Mucosa of gallbladder (tissue), 1 donor: ENCODE results near the gene CIITA. TPM values are rescaled to one million over a fixed set of nuclear protein-coding genes. Genes with fewer than 3 reads are reported as not detected.
"Not testable (repeated sequence)": the region's sequence is repeated elsewhere in the genome, so short reads cannot be mapped to it uniquely, and the experiment has no call there.

ENCODE experiments used
- DNase-seq: peaks from one replicate; pipeline ENCODE4 v3.0.0-alpha.2; 2020; ENCODE audit warnings: low spot score
- total RNA-seq: library from RNA; stranded (reverse); gene quantifications from one replicate; pipeline ENCODE4 v1.2.1, GENCODE V29; 2021
- donor health status: DM: no; HTN: no; CAD: no.

Gene CIITA
- total RNA-seq, 1 donor from 2014 or later, result 26.9 TPM

DNA sequence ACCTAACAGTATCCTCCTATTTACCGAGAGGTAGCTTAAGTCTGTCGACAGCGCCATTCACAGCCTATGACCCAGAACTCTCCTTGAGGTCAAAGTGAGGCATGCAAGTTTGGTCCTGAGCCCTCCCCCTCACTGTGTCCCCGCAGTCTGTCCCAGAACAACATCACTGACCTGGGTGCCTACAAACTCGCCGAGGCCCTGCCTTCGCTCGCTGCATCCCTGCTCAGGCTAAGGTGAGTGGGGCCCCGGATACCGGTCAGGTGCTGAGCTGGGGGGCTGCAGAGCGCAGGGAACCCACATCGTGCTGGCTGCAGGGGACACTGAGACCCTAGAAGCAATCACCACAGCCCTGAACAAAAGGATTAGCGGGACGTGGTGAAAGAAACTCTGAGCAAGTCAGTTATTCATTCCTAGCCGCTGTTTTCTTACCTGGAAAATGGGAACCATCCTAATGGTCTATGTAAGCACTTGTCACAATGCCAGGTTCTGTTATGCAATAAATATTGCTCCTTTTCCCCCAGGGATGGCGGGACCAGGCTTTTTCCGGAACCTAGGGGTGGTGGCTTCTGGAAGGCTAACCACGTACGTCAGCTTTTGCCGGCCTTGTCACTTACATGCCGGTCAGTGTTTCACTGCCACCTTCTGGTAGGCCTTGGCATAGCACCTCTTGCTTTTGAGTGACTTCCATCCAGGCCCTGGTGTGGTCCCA, 41.4 kb downstream of the CIITA start:
- DNase-seq, result peak; percentile 95

DNA sequence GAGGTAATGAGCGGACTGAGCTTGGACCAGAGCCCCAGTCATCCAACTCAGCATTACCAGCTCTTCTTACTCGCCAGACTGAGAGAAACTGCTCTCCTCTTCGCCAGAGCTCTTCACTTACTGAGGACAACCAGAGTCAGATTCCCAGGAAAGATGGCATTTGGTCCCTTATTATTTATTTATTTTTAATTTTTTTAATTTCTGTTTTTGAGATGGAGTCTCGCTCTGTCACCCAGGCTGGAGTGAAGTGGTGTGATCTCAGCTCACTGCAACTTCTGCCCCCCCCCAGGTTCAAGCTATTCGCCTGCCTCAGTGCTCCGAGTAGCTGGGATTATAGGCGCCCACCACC, 42.0 kb downstream of the CIITA start:
- no peak for DNase-seq

DNA sequence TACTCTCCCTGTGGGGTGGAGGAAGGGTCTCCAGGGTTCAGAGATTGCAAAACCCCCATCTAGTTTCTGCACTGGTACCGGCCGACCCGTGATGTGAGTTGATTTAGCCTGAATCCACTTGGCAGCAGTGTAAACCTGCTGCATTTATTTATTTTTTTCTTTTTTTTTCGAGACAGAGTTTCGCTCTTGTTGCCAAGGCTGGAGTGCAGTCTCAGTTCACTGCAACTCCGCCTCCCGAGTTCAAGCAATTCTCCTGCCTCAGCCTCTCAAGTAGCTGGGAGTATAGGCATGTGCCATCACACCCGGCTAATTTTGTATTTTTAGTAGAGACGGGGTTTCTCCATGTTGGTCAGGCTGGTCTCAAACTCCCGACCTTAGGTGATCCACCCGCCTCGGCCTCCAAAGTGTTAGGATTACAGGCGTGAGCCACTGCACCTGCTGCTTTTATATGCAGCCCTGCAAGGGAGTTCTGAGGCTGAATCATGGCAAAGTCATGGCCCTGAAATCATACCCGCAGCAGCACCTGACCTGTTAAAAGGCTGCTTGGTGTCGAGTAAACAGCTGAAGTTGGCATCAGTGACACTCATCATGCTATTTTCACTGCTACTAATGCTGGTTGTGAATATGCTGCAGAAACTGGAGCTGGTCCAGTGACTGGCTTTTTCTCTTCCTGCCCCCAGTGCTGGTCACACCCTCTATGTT, 43.9 kb downstream of the CIITA start:
- DNase-seq, result no peak

DNA sequence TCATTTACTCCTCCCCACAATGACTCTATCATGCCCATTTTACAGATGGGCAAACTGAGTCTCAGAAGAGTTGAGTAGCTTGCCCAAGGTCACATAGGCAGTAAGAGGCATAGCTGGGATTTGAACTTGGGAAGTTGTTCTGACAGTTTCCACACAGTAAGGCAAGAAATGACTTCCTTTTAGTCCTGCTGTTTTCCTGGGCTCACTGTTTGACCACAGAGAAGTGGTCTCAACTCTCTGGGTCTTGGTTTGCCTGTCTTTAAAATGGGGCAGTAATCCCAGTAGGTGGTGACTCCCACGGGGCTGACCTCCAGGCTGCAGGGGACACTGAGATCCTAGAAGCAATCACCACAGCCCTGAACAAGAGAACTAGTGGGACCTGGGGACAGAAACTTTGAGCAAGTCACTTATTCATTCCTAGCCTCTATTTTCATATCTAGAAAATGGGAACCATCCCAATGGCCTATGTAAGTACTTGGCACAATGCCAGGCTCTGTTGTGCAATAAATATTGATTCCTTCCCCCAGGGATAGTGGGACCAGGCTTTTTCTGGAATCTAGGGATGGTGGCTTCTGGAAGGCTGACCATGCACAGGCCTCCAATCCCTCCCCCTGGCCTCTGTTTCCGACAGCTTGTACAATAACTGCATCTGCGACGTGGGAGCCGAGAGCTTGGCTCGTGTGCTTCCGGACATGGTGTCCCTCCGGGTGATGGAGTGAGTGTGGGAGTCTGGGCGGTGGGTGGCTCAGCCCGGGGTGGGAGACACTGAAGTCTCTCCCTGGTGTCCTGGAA, 44.7 kb downstream of the CIITA start:
- DNase-seq, result no peak

DNA sequence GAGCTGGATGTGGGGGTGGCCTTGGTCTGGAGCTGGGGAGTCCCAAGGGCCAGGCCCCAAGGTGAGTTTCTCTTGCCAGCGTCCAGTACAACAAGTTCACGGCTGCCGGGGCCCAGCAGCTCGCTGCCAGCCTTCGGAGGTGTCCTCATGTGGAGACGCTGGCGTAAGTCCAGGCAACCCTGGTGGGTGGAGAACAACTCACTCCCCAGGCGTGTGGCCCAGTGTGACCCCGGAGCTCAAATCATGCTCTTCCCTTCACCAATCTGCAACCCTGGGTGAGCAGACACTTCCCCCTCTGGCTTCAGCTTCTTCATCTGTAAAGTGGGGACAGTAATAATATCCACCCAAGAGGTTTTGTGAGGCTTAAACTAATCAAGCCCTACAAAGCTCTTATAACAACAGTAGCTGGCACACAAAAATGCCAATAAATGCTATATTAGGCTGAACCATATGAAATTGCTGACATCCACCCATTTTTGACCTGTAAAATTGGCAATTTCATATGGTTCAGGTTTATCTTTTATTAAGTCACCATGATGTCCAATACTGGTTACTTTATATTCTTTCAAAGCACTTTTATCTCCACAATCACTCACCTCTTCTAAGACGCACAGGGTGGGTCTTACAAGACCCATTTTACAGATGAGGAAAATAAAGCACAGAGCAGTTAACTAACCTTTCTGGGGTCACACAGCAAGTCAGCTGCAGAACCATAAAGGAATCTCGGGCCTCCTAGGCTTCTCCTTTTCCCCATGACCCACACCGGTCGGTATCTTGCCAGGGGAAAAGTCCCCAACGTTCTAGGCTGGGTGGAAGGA, 45.5 kb downstream of the CIITA start:
- no peak for DNase-seq

DNA sequence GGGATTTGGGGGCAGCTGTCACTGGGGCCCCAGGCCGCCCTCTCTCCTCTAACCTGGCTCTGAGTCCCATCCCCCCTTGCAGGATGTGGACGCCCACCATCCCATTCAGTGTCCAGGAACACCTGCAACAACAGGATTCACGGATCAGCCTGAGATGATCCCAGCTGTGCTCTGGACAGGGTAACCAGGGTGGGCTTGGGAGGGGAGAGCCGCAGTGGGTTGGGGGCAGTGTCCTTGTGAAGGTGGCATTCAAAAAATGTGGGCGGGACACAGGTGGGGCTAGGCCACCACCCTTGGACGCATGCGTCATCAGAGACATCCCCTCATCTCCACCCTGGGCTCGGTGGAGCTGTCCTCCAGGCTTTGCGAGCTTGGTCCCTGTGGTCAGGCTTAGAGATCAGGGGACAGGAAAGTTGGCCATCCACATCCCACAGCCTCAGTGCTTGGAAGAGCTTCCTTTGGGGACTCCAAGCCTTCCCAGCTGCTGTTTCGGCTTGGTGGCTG, 46.2 kb downstream of the CIITA start:
- no peak for DNase-seq

DNA sequence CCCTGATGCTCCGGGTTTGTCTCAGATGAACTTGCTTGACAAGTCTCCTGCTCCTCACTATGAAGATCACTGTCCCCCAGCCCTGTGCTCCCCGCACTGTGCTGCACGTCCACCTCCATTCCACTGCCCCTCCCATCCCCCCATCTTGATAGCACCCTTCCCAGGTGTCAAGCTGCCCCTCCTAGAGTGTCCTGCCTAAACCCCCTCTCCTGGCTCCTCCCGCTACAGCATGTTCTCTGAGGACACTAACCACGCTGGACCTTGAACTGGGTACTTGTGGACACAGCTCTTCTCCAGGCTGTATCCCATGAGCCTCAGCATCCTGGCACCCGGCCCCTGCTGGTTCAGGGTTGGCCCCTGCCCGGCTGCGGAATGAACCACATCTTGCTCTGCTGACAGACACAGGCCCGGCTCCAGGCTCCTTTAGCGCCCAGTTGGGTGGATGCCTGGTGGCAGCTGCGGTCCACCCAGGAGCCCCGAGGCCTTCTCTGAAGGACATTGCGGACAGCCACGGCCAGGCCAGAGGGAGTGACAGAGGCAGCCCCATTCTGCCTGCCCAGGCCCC, 46.7 kb downstream of the CIITA start:
- DNase-seq, result peak; percentile 64

DNA sequence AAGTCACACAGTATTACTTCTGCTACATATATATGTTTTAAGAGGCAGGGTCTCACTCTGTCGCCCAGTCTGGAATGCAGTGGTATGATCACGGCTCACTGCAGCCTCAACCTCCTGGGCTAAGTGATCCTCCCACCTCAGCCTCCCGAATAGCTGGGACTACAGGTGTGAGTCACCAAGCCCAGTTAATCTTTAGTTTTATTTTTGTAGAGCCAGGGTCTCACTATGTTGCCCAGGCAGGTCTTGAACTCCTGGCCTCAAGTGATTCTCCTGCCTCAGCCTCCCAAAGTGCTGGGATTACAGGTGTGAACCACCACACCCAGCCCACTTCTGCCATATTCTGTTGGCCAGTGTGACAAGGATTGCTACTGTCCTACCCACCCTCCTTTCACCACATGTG, 48.3 kb downstream of the CIITA start:
- not testable (repeated sequence) for DNase-seq

DNA sequence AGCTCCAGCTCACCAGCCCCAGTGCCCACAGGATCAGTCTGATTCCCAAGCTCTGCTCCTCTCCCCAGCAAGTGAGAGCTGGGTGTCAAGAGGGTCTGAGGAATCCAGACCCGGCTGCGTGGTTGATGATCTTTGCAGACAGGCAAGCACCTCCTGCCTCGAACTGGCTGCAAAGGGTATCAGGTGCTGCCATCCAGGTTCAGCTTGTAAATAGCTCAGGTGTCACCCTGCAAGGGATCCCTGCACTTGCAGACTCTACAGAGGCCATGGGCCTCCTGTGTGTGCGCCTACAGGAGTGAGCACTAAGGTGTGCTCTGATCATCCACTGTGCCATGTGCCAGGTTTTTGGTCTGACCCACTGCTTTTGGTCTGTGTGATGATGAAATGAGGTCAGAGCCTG, 49.1 kb downstream of the CIITA start:
- DNase-seq, result no peak

DNA sequence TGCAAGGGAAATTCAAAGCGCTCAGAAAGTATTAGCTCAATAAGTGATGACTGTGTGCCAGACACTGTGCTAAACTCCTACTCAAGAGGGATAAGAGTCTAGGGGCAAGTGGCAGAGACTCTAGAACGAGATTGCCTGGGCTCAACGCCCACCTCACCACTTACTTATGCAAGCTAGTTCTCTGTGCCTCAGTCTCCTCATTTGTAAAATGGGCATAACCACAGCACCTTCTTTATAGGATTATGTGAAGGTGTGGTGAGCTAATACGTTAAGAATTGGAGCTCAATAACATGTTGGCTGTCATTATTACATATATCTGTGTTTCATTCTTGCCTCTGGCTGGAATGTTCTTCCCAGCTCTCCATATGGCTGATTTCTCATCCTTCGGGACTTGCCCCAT, 49.9 kb downstream of the CIITA start:
- no peak for DNase-seq

DNA sequence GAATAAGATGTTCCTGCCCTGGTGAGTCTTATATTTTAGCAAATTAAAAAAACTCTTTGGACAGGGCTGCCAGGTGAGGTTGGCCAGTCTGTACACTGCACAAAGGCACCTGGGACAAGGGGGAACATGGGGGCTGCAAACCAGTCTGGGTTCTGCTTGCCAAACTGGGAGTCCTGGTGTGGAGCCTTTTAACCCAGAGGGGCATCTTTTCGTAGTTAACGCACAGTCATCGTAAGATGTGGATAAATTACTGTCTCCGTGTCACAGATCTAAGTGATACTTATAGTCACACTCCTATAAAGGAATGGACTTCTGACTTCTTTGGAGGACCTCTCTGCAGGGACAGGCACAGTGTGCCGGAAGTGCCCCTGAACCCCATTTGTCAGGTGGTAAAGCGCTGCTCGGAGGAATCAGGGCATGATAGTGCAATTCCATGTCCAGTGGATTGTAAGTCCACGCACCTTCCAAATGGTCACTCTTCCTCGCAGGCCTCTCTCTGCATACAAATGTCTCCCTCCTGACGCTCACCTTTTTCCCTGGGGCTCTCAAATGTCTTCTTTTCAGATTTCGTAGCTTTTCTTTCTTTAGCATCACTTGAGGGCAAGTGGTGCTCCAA, 50.6 kb downstream of the CIITA start:
- DNase-seq, result no peak

DNA sequence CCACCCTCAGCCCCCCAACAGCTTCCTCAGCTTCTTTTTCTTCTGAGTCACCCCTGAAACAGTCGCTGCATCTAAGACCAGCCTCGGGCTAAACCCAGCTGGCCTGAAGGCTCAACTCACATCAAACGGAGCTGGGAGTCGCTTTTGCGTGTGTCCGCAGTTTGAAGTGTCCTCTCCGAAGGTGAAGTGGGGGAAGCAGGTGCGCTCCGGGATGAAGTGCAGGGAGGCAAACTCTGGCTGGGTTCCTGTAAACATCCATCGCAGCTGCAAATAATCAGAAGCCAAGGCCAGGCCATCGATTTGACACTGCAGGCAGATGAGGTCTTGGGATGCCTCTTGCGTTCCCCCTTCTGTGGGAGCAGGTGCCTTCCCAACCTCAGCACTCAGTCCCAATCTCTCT, 52.1 kb downstream of the CIITA start:
- not testable (repeated sequence) for DNase-seq

DNA sequence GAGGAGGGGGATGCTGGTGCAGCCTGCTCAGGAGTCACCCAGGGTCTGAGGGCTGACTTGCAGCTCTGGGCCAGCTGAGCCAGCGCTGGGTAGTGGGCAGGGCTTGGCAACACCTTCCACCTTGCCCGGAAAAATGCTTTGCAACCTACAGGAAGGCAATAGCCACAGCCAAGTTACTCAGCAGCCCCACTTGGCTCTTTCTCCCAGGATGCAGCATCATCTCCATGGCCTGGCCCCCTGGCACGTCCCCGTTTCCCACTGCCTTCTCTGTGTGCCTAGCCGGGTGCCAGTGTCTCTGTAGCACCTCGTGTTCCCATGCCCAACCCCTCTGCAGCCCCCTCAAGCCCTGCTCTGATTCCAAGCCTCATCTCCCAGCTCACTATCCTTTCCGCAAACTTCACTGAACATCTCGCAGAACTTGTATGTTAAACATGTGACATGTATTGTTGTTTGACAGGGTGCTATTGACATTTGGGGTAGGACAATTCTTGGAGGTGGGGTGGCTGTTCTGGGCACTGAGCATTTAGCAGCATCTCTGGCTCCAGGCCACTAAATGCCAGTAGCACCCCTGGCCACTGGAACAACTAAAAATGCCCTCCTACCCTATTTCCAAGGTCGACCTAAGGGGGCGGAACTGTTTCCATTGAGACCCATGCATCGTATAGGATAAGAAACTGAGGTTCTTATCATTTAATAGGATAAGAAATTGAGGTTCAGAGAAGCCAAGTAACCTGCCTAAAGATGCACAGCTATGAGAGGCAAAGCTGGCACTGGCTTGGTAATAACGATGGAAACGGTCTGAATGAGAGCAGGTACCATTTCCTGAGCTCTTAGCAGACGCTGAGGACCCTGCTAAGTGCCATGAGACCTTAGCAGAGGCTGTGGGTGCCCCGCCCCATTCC, 53.1 kb downstream of the CIITA start:
- no peak for DNase-seq

DNA sequence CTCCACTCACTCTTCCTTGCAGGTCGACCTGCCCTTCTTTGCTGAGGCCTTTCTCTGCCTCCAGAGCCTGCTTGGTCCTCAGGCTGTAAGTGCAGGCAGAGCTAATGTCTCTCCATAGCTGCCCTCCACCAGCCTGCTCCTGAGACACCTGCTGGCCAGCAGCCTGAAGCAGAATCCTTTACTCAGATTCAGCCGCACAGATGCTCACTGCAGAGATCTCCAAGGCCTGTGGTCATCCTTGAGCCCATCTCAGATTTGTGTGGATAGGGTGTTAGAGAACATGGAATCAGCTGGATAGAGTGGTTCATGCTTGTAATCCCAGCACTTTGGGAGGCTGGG, 53.7 kb downstream of the CIITA start:
- no peak for DNase-seq

DNA sequence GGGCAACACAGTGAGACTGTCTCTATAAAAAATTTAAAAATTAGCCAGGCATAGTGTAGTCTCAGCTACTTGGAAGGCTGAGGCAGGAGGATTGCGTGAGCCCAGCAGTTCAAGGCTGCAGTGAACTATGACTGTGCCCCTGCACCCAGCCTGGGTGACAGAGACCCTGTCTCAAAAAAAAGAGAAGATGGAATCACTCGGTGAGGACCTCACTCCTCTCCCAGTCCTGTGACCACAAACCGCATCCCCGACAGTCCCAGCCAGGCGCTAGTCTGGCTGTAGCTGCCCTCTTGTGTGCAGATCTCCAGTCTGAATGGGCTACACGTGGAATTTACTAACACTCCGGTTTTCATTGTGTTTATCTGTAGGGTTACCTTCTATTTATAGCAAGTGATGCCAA, 54.1 kb downstream of the CIITA start:
- no peak for DNase-seq

DNA sequence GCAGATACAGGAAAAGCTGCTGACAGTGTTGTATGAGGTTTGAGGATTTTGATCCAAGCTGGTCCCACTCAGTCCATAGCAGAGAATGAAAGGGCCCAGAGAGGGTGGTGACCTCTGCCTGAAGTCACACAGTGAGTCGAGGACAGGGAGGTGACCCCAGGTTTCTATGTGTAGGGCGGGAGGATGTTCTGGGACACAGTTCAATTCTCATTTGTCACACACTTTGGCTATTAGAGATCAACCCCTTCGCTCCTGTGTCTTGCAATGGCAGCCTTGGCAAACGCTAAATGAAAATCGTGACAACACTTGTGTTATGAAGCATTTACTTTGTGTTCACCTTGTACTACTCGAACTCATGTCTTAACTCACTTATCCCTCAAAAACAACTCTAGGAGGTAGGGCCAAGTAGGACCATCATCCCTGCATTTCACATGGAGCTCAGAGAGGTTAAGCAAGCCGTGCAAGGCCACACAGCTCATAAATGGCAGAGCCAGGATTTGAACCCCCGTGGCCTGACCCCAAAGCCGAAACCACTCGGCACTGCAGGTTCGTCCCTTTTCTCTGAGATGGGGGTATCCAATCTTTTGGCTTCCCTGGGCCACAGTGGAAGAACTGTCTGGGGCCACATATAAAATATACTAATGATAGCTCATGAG, 55.1 kb downstream of the CIITA start:
- no peak for DNase-seq

DNA sequence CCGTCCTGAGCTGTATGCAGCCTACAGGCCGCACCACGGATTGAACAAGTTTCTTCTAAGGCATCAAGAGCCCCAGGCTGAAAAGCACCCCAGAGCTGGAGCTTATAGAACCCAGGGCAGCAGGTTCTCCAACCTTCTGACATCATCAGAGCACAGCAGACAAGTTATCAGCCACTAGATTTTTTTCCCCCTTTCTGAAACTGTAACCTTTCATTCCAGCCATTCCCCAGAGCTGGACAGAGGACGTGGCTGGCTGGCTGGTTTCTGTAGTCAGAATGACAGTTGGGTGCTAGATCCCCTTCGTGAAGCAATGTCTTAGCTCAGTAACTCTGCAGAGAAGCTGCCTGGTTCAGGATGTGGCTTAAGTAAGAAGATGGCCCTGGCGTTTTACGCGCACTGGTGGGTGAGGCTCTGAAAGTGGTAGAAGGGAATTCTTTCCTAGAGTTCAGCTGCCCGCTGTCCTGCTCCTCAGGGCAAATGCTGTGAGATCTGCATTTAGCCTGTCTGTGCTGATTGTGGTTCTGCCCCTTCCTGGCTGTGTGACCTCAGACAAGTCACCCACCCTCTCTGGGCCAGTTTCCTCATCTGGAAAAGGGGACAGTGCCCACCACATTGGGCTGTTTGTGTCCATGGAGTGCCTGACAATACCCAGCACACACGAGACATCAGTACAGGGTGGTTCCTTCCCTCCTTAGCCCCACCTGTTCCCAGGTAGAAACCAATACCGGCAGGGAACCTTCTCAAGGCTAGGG, 56.1 kb downstream of the CIITA start:
- DNase-seq, result no peak

DNA sequence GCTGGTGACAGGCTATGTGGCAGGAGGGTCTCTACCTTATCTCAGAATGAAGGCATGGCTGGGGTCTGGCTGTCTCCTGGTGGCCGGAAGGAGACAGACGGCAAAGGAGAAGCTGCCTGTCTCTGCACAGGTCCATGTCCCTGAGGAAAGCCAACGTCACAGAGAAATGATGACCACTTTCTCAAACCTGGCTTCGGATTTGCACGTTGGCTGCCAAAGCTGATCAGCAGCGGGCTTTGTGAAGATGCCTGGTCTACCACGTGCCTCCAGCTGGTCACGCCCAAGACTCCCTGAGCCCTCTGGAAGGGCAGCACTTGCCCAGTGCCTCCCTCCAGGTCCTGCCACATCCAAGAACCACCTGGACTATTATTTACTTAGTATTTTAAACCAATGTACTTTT, 56.9 kb downstream of the CIITA start:
- DNase-seq, result no peak
